SU-DHL-6 (cell line): ENCODE data around the gene ACOX3.

Experiments
- H2AFZ ChIP-seq: fragments of 200-600 bp; sonication (generic); 2 replicates; pipeline ENCODE4 v1.6.1; 2014; ENCODE audit warnings: low read depth, mild to moderate bottlenecking, moderate library complexity, mixed read lengths, antibody characterized with exemption, low read length; ENCODE audit not compliant: severe bottlenecking
- H3F3A ChIP-seq: fragments of 200-600 bp; shearing (Covaris generic); 2 replicates; pipeline ENCODE4 v1.6.0; 2016; ENCODE audit warnings: antibody characterized with exemption, mild to moderate bottlenecking; ENCODE audit not compliant: insufficient read depth
- H3K27ac ChIP-seq: fragments of 200-600 bp; sonication (generic); 2 replicates; pipeline ENCODE4 v1.5.1; 2016; ENCODE audit warnings: low read depth, mild to moderate bottlenecking, low read length, moderate library complexity, mixed read lengths
- H3K27me3 ChIP-seq: fragments of 200-600 bp; sonication (generic), shearing (Covaris generic); 2 replicates; pipeline ENCODE4 v1.6.0; 2014; ENCODE audit warnings: mild to moderate bottlenecking, low read length
- H3K36me3 ChIP-seq: fragments of 200-600 bp; sonication (generic); 2 replicates; pipeline ENCODE4 v1.6.1; 2014; ENCODE audit warnings: mild to moderate bottlenecking, low read length, mixed read lengths
- H3K4me2 ChIP-seq: fragments of 300-600, 200-600 bp; shearing (Covaris generic), sonication (generic); 2 replicates; pipeline ENCODE4 v1.6.0; 2014; ENCODE audit warnings: low read length, low read depth, mild to moderate bottlenecking; ENCODE audit not compliant: poor library complexity, severe bottlenecking
- H3K4me3 ChIP-seq: fragments of 200-600 bp; sonication (generic); 2 replicates; pipeline ENCODE4 v1.5.1; 2014; ENCODE audit warnings: antibody characterized with exemption, low read length, mild to moderate bottlenecking, mixed read lengths; ENCODE audit not compliant: insufficient read depth, poor library complexity, severe bottlenecking
- H3K79me2 ChIP-seq: fragments of 200-600 bp; sonication (generic); 2 replicates; pipeline ENCODE4 v1.6.1; 2014; ENCODE audit warnings: mild to moderate bottlenecking, low read length, moderate library complexity; ENCODE audit not compliant: insufficient read depth
- H3K9ac ChIP-seq: fragments of 200-600 bp; sonication (generic); 2 replicates; pipeline ENCODE4 v1.7.0; 2014; ENCODE audit warnings: mild to moderate bottlenecking, low read length
- H3K9me2 ChIP-seq: fragments of 200-600 bp; sonication (generic); replicated peaks from 2 replicates; pipeline ENCODE4 v1.6.1; 2014; ENCODE audit warnings: low read length; ENCODE audit not compliant: insufficient read depth
- H3K9me3 ChIP-seq: fragments of 200-600 bp; sonication (generic); 2 replicates; pipeline ENCODE4 v1.6.1; 2014; ENCODE audit warnings: low read length, mixed read lengths; ENCODE audit not compliant: insufficient read depth
- H4K20me1 ChIP-seq: fragments of 200-600 bp; sonication (generic); 2 replicates; pipeline ENCODE4 v1.6.1; 2014; ENCODE audit warnings: low read depth, mild to moderate bottlenecking, antibody characterized with exemption, low read length, moderate library complexity, mixed read lengths
- CTCF ChIP-seq: fragments of 200-600 bp; sonication (generic); IDR thresholded peaks from one replicate; pipeline ENCODE4 v1.5.1; 2017; ENCODE audit warnings: antibody characterized with exemption, mild to moderate bottlenecking, low read length, moderate library complexity; ENCODE audit not compliant: insufficient read depth, poor library complexity, severe bottlenecking
- EZH2phosphoT487 ChIP-seq: fragments of 200-600 bp; sonication (generic), shearing (Covaris generic); conservative IDR thresholded peaks from 2 replicates; pipeline ENCODE4 v1.6.1; 2018; ENCODE audit warnings: mild to moderate bottlenecking, antibody characterized with exemption, low read length, moderate library complexity, mixed read lengths

Gene ACOX3

GRCh38 chr4:8364141-8364540, 76.4 kb downstream of the ACOX3 start:
- Histone ChIP-seq H3K27ac (no peak overlapping the region), H2AFZ (no peak overlapping the region), H3K9ac (no peak overlapping the region), H3K4me3 (no peak overlapping the region), H3F3A (no peaks in the 10 kb centered on the region), H3K36me3 (no peaks in the 10 kb centered on the region), H3K9me2 (no peaks in the 10 kb centered on the region), H3K79me2 (no peaks in the 10 kb centered on the region), H3K4me2 (no peak overlapping the region), H3K9me3 (no peaks in the 10 kb centered on the region; the same call in 1 of the 2 replicates), H4K20me1 (no peaks in the 10 kb centered on the region), H3K27me3 (no peaks in the 10 kb centered on the region)
- no peak for TF ChIP-seq EZH2phosphoT487

- Histone ChIP-seq H3K4me3 (no peak overlapping the region), H3K9me3 (no peaks in the 10 kb centered on the region; the same call in 1 of the 2 replicates)
- no peak for TF ChIP-seq CTCF
- no peak for TF ChIP-seq EZH2phosphoT487
These were observed 78.0 kb downstream of the ACOX3 start for GRCh38 chr4:8362483-8362882.

GRCh38 chr4:8359193-8359592, 81.3 kb downstream of the ACOX3 start:
- no peaks in the 10 kb centered on the region for H3K79me2 ChIP-seq
- TF ChIP-seq CTCF = no peak
- no peak for TF ChIP-seq EZH2phosphoT487
- H3K36me3 ChIP-seq = no peaks in the 10 kb centered on the region
- H3K9ac ChIP-seq = no peak overlapping the region
- H2AFZ ChIP-seq = no peak overlapping the region
- H3K9me3 ChIP-seq = no peaks in the 10 kb centered on the region; the same call in 1 of the 2 replicates
- H4K20me1 ChIP-seq = no peaks in the 10 kb centered on the region
- H3F3A ChIP-seq = no peaks in the 10 kb centered on the region
- H3K27me3 ChIP-seq = no peaks in the 10 kb centered on the region
- H3K4me2 ChIP-seq = no peak overlapping the region
- H3K4me3 ChIP-seq = no peak overlapping the region
- no peaks in the 10 kb centered on the region for H3K9me2 ChIP-seq
- H3K27ac ChIP-seq = no peak overlapping the region

More at GRCh38 chr4:8362483-8362882, 78.0 kb downstream of the ACOX3 start:
- H3K9me2 ChIP-seq = no peaks in the 10 kb centered on the region
- no peaks in the 10 kb centered on the region for H3K27me3 ChIP-seq
- no peak overlapping the region for H2AFZ ChIP-seq
- no peaks in the 10 kb centered on the region for H3K79me2 ChIP-seq
- no peak overlapping the region for H3K4me2 ChIP-seq
- no peaks in the 10 kb centered on the region for H3K36me3 ChIP-seq
- no peak overlapping the region for H3K27ac ChIP-seq
- no peaks in the 10 kb centered on the region for H4K20me1 ChIP-seq
- no peaks in the 10 kb centered on the region for H3F3A ChIP-seq
- H3K9ac ChIP-seq = no peak overlapping the region

GRCh38 chr4:8356856-8357255, 83.7 kb downstream of the ACOX3 start:
- no peaks in the 10 kb centered on the region for H3K79me2 ChIP-seq
- H3K9me3 ChIP-seq = no peaks in the 10 kb centered on the region; the same call in 1 of the 2 replicates
- H3K27ac ChIP-seq = no peak overlapping the region
- no peaks in the 10 kb centered on the region for H3F3A ChIP-seq
- no peaks in the 10 kb centered on the region for H3K9me2 ChIP-seq
- H3K4me2 ChIP-seq = no peak overlapping the region
- no peaks in the 10 kb centered on the region for H4K20me1 ChIP-seq
- no peak overlapping the region for H2AFZ ChIP-seq
- no peak overlapping the region for H3K9ac ChIP-seq
- TF ChIP-seq EZH2phosphoT487 = no peak
- TF ChIP-seq CTCF = no peak
- no peaks in the 10 kb centered on the region for H3K27me3 ChIP-seq
- no peaks in the 10 kb centered on the region for H3K36me3 ChIP-seq
- no peak overlapping the region for H3K4me3 ChIP-seq
